Mesenchymal stem cell (in vitro differentiated cells and primary cell): ENCODE data around the gene MYRF.
A peak's percentile ranks its signal among the peaks of the same experiment; 100 is the strongest.

Experiments
- DNase-seq: peaks from one replicate; pipeline ENCODE4 v3.0.0-alpha.2; 2013
- H2AFZ ChIP-seq: one replicate; pipeline ENCODE4 v1.6.1; 2013; ENCODE audit warnings: low read depth, mild to moderate bottlenecking, control low read depth, inconsistent platforms, low read length, moderate library complexity
- H2AK5ac ChIP-seq: 2 replicates; pipeline ENCODE4 v1.6.1; 2013; ENCODE audit warnings: low read length, moderate library complexity, mild to moderate bottlenecking, inconsistent platforms; ENCODE audit not compliant: severe bottlenecking
- H2BK120ac ChIP-seq: one replicate; pipeline ENCODE4 v1.6.1; 2013; ENCODE audit warnings: low read depth, mild to moderate bottlenecking, inconsistent platforms, low read length, moderate library complexity
- H2BK12ac ChIP-seq, 2 experiments: one replicate each; pipeline ENCODE4 v1.6.1; 2013; ENCODE audit warnings: inconsistent platforms in 2 of 2, low read length in 2 of 2, mild to moderate bottlenecking in 2 of 2, moderate library complexity in 2 of 2, control low read depth in 1 of 2
- H2BK15ac ChIP-seq: one replicate; pipeline ENCODE4 v1.6.1; 2013; ENCODE audit warnings: mild to moderate bottlenecking, low read depth, inconsistent platforms; ENCODE audit not compliant: poor library complexity, severe bottlenecking
- H2BK5ac ChIP-seq: 2 replicates; pipeline ENCODE4 v1.6.1; 2013; ENCODE audit warnings: low read depth, mild to moderate bottlenecking, low read length, control low read depth, inconsistent platforms; ENCODE audit not compliant: poor library complexity, severe bottlenecking
- H3K14ac ChIP-seq, 2 experiments: one replicate each; pipeline ENCODE4 v1.6.1; 2013; ENCODE audit warnings: inconsistent platforms in 2 of 2, low read length in 2 of 2, control low read depth in 1 of 2, mild to moderate bottlenecking in 1 of 2, moderate library complexity in 1 of 2
- H3K18ac ChIP-seq, 2 experiments: one replicate each; pipeline ENCODE4 v1.6.1; 2013; ENCODE audit warnings: inconsistent platforms in 2 of 2, low read length in 2 of 2, control low read depth in 1 of 2, low read depth in 1 of 2, mild to moderate bottlenecking in 1 of 2
- H3K23ac ChIP-seq, 2 experiments: one replicate each; pipeline ENCODE4 v1.6.1; 2013; ENCODE audit warnings: inconsistent platforms in 2 of 2, low read length in 2 of 2, mild to moderate bottlenecking in 2 of 2, moderate library complexity in 2 of 2, control low read depth in 1 of 2
- H3K27ac ChIP-seq: 2 replicates; pipeline ENCODE4 v1.5.1; 2013; ENCODE audit warnings: mild to moderate bottlenecking, moderate library complexity, low read length, control low read depth, inconsistent platforms; ENCODE audit not compliant: poor library complexity, severe bottlenecking
- H3K27me3 ChIP-seq, 2 experiments: 2 replicates each; pipeline versions ENCODE4 v1.6.1 to v1.7.0; 2013; ENCODE audit warnings: low read length in 2 of 2, mild to moderate bottlenecking in 2 of 2, moderate library complexity in 2 of 2, control low read depth in 1 of 2, inconsistent platforms in 1 of 2; ENCODE audit not compliant: control insufficient read depth in 1 of 2, insufficient read depth in 1 of 2
- H3K36me3 ChIP-seq, 2 experiments: 2 replicates each; pipeline versions ENCODE4 v1.6.1 to v1.7.0; 2013; ENCODE audit warnings: low read length in 2 of 2, control low read depth in 1 of 2, inconsistent platforms in 1 of 2, low read depth in 1 of 2, mild to moderate bottlenecking in 1 of 2; ENCODE audit not compliant: insufficient read depth in 2 of 2, control insufficient read depth in 1 of 2
- H3K4ac ChIP-seq, 2 experiments: one replicate each; pipeline ENCODE4 v1.6.1; 2013; ENCODE audit warnings: inconsistent platforms in 2 of 2, low read length in 2 of 2, mild to moderate bottlenecking in 2 of 2, moderate library complexity in 2 of 2, control low read depth in 1 of 2, low read depth in 1 of 2
- H3K4me1 ChIP-seq: 2 replicates; pipeline ENCODE4 v1.6.1; 2013; ENCODE audit warnings: low read depth, low read length, control low read depth; ENCODE audit not compliant: control insufficient read depth, insufficient read depth
- H3K4me2 ChIP-seq: 2 replicates; pipeline ENCODE4 v1.6.1; 2013; ENCODE audit warnings: low read length, mild to moderate bottlenecking, inconsistent platforms; ENCODE audit not compliant: poor library complexity, severe bottlenecking
- H3K4me3 ChIP-seq, 2 experiments: 2 replicates each; pipeline versions ENCODE4 v1.5.1 to v1.7.0; 2013; ENCODE audit warnings: low read length in 2 of 2, mild to moderate bottlenecking in 2 of 2, control low read depth in 1 of 2, low read depth in 1 of 2; ENCODE audit not compliant: insufficient read depth in 1 of 2
- H3K79me1 ChIP-seq: replicated peaks from 2 replicates; pipeline ENCODE4 v1.6.1; 2013; ENCODE audit warnings: mild to moderate bottlenecking, control low read depth, low read length, inconsistent platforms; ENCODE audit not compliant: poor library complexity, severe bottlenecking
- H3K9ac ChIP-seq: 2 replicates; pipeline ENCODE4 v1.7.0; 2013; ENCODE audit warnings: mild to moderate bottlenecking, low read length, moderate library complexity
- H3K9me3 ChIP-seq: 2 replicates; pipeline ENCODE4 v1.7.0; 2013; ENCODE audit warnings: mild to moderate bottlenecking, low read length; ENCODE audit not compliant: control insufficient read depth
- H4K8ac ChIP-seq: one replicate; pipeline ENCODE4 v1.6.1; 2013; ENCODE audit warnings: inconsistent platforms, mild to moderate bottlenecking, low read length, moderate library complexity
- H4K91ac ChIP-seq: one replicate; pipeline ENCODE4 v1.6.1; 2013; ENCODE audit warnings: mild to moderate bottlenecking, low read length, inconsistent platforms
- WGBS: methylation state at CpG from one replicate; pipeline ENCODE4 v1.1.7; 2013; ENCODE audit warnings: mixed read lengths; 5-methylcytosine and 5-hydroxymethylcytosine counted together

Gene MYRF

GRCh38 chr11:61782841-61783240 is 30.4 kb downstream of the MYRF start:
- Histone ChIP-seq H2AFZ (no peak overlapping the region), H2BK5ac (no peak overlapping the region), H3K9ac (no peak overlapping the region), H2AK5ac (peak overlapping the region; percentile 87), H3K18ac (peak overlapping the region in 1 of 2 experiments; percentile 22), H4K8ac (no peak overlapping the region), H3K4me1 (peaks cover 51% of the 10 kb centered on the region), H3K36me3 (peaks cover 36 to 99% of the 10 kb centered on the region in 2 experiments), H3K4me3 (no peak overlapping the region), H3K23ac (no peak overlapping the region), H3K14ac (no peak overlapping the region), H2BK120ac (no peak overlapping the region), H2BK15ac (peak overlapping the region; percentile 26), H2BK12ac (no peak overlapping the region), H3K4ac (no peak overlapping the region), H3K27ac (no peak overlapping the region), H3K27me3 (peaks cover 0 to 16% of the 10 kb centered on the region in 2 experiments), H3K9me3 (no peaks in the 10 kb centered on the region), H4K91ac (peak overlapping the region; percentile 34), H3K4me2 (no peak overlapping the region), H3K79me1 (peaks cover 8% of the 10 kb centered on the region)
- DNase-seq: no peak
- 92% methylated on average over 10 of the region's 11 CpGs for WGBS

DNA sequence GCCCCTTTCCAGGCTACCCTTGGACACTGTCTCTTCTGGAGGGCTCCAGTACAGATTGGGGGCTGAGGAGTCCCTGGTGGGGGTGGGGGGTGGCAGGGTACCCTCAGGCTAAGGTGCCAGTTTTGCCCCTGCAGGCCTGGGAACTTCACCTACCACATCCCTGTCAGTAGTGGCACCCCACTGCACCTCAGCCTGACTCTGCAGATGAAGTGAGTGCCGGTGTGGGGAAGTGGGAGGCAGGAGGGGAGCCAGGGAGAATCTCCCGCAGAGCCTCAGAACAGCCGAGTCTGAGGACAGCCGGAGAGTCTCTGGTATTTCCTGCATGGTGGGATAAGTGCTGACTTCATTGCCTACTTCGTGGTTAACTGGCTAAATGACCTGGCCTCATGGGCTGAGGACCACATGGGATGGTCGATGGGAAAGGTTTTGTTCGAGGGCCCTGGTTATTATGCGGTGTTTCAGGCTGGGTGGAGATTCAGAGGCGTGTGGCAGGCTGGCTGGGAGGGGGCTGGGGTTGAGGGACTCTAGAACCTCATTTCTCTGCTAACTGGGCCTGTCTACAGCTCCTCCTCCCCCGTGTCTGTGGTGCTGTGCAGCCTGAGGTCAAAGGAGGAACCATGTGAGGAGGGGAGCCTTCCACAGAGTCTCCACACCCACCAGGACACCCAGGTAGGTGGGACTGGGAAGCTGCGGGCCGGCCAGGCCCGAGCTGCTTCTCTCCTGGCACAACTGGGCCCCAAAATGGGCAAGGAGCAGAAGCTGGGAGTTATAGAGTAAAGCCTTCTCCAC is 31.5 kb downstream of the MYRF start:
- peak; percentile 81 for DNase-seq
- H3K4ac ChIP-seq: peak overlapping the region in 1 of 2 experiments; percentile 20
- peak overlapping the region in 1 of 2 experiments; percentile 19 for H2BK12ac ChIP-seq
- H2BK5ac ChIP-seq: no peak overlapping the region
- H2BK15ac ChIP-seq: peak overlapping the region; percentile 70
- H3K79me1 ChIP-seq: peaks cover 9% of the 10 kb centered on the region
- peak overlapping the region; percentile 21 for H4K91ac ChIP-seq
- H2BK120ac ChIP-seq: peak overlapping the region; percentile 36
- no peak overlapping the region for H3K9ac ChIP-seq
- peaks cover 46 to 96% of the 10 kb centered on the region in 2 experiments for H3K36me3 ChIP-seq
- H3K4me1 ChIP-seq: peaks cover 52% of the 10 kb centered on the region
- H3K4me2 ChIP-seq: no peak overlapping the region
- no peak overlapping the region for H3K4me3 ChIP-seq
- no peak overlapping the region for H2AFZ ChIP-seq
- peaks cover 0 to 5% of the 10 kb centered on the region in 2 experiments for H3K27me3 ChIP-seq
- peak overlapping the region; percentile 87 for H2AK5ac ChIP-seq
- peak overlapping the region; percentile 83 for H3K27ac ChIP-seq
- 49% methylated on average over 12 of the region's 13 CpGs for WGBS
- peak overlapping the region; percentile 9 to 43 for H3K18ac ChIP-seq
- no peak overlapping the region for H3K14ac ChIP-seq
- H4K8ac ChIP-seq: no peak overlapping the region
- no peaks in the 10 kb centered on the region for H3K9me3 ChIP-seq
- no peak overlapping the region for H3K23ac ChIP-seq

DNA sequence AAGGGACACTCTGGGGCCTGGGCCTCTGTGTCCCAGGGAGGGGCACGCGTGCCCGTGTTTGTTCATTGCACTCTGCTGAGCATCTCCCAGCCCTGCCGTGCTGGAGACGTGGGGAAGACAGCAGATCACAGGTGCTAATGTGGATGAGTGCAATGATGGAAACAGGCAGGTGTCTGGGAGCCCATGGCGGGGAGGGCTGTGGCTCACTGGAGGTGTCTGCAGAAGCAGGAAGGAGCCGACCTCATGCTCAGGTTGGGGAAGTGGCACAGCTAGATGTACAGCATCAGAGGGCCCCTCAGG is 32.0 kb downstream of the MYRF start:
- Histone ChIP-seq H3K18ac (peak overlapping the region in 1 of 2 experiments; percentile 43), H3K79me1 (peaks cover 12% of the 10 kb centered on the region), H3K9ac (no peak overlapping the region), H2BK5ac (no peak overlapping the region), H4K8ac (no peak overlapping the region), H3K9me3 (no peaks in the 10 kb centered on the region), H2BK15ac (peak overlapping the region; percentile 70), H3K4me1 (peaks cover 52% of the 10 kb centered on the region), H3K4me3 (no peak overlapping the region), H4K91ac (no peak overlapping the region), H3K14ac (no peak overlapping the region), H2BK120ac (no peak overlapping the region), H3K4me2 (no peak overlapping the region), H2BK12ac (no peak overlapping the region), H3K4ac (no peak overlapping the region), H3K23ac (no peak overlapping the region), H3K27me3 (no peaks in the 10 kb centered on the region), H3K36me3 (peaks cover 52 to 96% of the 10 kb centered on the region in 2 experiments), H2AK5ac (peak overlapping the region; percentile 79), H3K27ac (peak overlapping the region; percentile 83), H2AFZ (no peak overlapping the region)
- no peak for DNase-seq
- WGBS: 95% methylated on average over 7 of the region's 7 CpGs

- Histone ChIP-seq H3K27me3 (no peaks in the 10 kb centered on the region), H3K4me2 (no peak overlapping the region), H3K27ac (peak overlapping the region; percentile 22), H3K79me1 (peaks cover 21% of the 10 kb centered on the region), H3K36me3 (peaks cover 62 to 91% of the 10 kb centered on the region in 2 experiments), H3K4ac (no peak overlapping the region), H3K9me3 (no peaks in the 10 kb centered on the region), H3K14ac (no peak overlapping the region), H2BK15ac (no peak overlapping the region), H2AFZ (no peak overlapping the region), H2BK120ac (no peak overlapping the region), H2BK12ac (no peak overlapping the region), H3K4me1 (peaks cover 47% of the 10 kb centered on the region), H3K18ac (no peak overlapping the region), H4K91ac (no peak overlapping the region), H2AK5ac (peak overlapping the region; percentile 35), H3K9ac (no peak overlapping the region), H3K4me3 (no peak overlapping the region), H2BK5ac (no peak overlapping the region), H3K23ac (no peak overlapping the region), H4K8ac (peak overlapping the region; percentile 43)
- WGBS: 97% methylated on average over 10 of the region's 11 CpGs
- no peak for DNase-seq
Observed at GRCh38 chr11:61785837-61786402, 33.5 kb downstream of the MYRF start.
